ENCODE results near the gene FANCG.

DNA sequence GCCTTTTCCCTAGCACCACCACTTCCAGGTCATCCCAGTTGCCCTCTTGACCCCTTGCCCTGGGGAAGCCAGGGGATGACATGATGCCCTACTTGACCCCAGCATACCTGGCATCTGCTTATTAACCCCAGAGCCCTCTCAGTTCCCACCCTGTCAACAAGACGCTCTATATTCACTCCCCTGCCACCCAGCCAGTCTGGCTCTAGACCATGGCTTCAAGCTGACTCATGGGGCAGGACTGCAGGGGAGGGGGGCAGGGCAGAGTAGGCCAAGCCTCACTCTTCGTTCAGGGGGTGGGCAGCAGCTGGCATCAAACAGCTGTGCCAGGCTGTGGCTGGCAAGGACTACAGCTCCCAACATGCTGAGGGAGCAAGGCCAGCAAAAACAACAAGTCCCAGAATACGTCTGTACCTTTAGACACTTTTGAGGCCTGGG lies 30.6 kb upstream of the FANCG start:
- TF ChIP-seq, protein P1, sequence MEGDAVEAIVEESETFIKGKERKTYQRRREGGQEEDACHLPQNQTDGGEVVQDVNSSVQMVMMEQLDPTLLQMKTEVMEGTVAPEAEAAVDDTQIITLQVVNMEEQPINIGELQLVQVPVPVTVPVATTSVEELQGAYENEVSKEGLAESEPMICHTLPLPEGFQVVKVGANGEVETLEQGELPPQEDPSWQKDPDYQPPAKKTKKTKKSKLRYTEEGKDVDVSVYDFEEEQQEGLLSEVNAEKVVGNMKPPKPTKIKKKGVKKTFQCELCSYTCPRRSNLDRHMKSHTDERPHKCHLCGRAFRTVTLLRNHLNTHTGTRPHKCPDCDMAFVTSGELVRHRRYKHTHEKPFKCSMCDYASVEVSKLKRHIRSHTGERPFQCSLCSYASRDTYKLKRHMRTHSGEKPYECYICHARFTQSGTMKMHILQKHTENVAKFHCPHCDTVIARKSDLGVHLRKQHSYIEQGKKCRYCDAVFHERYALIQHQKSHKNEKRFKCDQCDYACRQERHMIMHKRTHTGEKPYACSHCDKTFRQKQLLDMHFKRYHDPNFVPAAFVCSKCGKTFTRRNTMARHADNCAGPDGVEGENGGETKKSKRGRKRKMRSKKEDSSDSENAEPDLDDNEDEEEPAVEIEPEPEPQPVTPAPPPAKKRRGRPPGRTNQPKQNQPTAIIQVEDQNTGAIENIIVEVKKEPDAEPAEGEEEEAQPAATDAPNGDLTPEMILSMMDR (IDR thresholded peaks at IDR 0.05) = no peak
- no peak for TF ChIP-seq POLR2A (IDR thresholded peaks at IDR 0.05)
